Left colon (tissue), 2 donors: Measurements from ENCODE around the gene POLDIP2. TPM values are rescaled to one million over a fixed set of nuclear protein-coding genes. Genes with fewer than 3 reads are reported as not detected.

ENCODE experiments used
- microRNA-seq, 2 donors: library from miRNA; unstranded; fragments of <30 nt; microRNA quantifications; one replicate each; pipeline versions ENCODE4 v1.1.0 to v1.2.0, GENCODE V29; 2020
- total RNA-seq, 2 donors: library from RNA; stranded (reverse); fragmentation: NEBNext Ultra II Directional; extraction: Animal tissue kit (Norgen Biotek cat#: 25700); gene quantifications; one replicate each; pipeline ENCODE4 v1.2.1, GENCODE V29; 2021
- donor health status: DM: no; HTN: no; CAD: no.
- donor health status: DM: yes; HTN: yes; CAD: no.

The POLDIP2 gene
- total RNA-seq, 2 donors from 2014 or later = 80.6 to 82.5 TPM

Small RNAs within 50 kb of the gene (microRNA-seq; reads per million reads assigned to microRNA genes)
- gene MIR4723 = 1.4 to 1.6 reads per million in 2 donors

Other genes with a start within 250 kb of the POLDIP2 start
- 10 to 100 TPM; 14.2 to 37.7 TPM for gene TMEM97, start 38.3 kb downstream of the POLDIP2 start, total RNA-seq
- 10 to 100 TPM; 26.2 to 26.3 TPM for gene IFT20, start 22.1 kb downstream of the POLDIP2 start, total RNA-seq
- 10 to 100 TPM; 34.6 to 38.2 TPM for gene TNFAIP1, start 21.8 kb downstream of the POLDIP2 start, total RNA-seq
- gene SEBOX, start 7.7 kb upstream of the POLDIP2 start, total RNA-seq = not detected
- gene VTN, start 12.8 kb upstream of the POLDIP2 start, total RNA-seq = under 1 TPM in 1 of 2 donors, not detected in 1; 0.11 TPM
- 10 to 100 TPM; 11.7 to 12.7 TPM for gene SARM1, start 14.2 kb upstream of the POLDIP2 start, total RNA-seq
- 10 to 100 TPM in 1 of 2 donors, 1 to 10 TPM in 1; 6.3 to 17.5 TPM for gene SLC46A1, start 48.7 kb upstream of the POLDIP2 start, total RNA-seq
- gene SLC13A2, start 116.1 kb upstream of the POLDIP2 start, total RNA-seq = 10 to 100 TPM; 24.4 to 26.5 TPM
- under 1 TPM; 0.36 to 0.64 TPM for gene FOXN1, start 148.8 kb upstream of the POLDIP2 start, total RNA-seq
- 10 to 100 TPM; 26.7 to 32.4 TPM for gene UNC119, start 195.1 kb upstream of the POLDIP2 start, total RNA-seq
- gene PIGS, start 214.0 kb upstream of the POLDIP2 start, total RNA-seq = 10 to 100 TPM; 82.5 to 94.6 TPM
- gene ALDOC, start 219.4 kb upstream of the POLDIP2 start, total RNA-seq = 10 to 100 TPM; 26.0 to 38.6 TPM
- gene SPAG5, start 241.5 kb upstream of the POLDIP2 start, total RNA-seq = 10 to 100 TPM in 1 of 2 donors, 1 to 10 TPM in 1; 9.7 to 24.4 TPM